HepG2 (cell line): ENCODE results near the gene GAPDH. TPM values are rescaled to one million over a fixed set of nuclear protein-coding genes. Genes with fewer than 3 reads are reported as not detected.

ENCODE experiments used
- ATAC-seq: fragments of 200-7000 bp; cut with Tn5 transposase; 3 replicates; pipeline ENCODE4 v1.9.1; 2020; ENCODE audit warnings: mild to moderate bottlenecking, moderate library complexity
- BruUV-seq: library from RNA; stranded (reverse); fragments of 400-500 nt; replicated peaks from 2 replicates; lab custom pipeline; 2021; lab: Mats Ljungman, UMichigan
- CTCF ChIA-PET: fragments of 300-600 bp; formaldehyde crosslinking; extraction: SDS; loops from one replicate; lab custom pipeline; 2021; ENCODE audit warnings: low total read pairs, inconsistent platforms, low intra/inter-chr PET ratio; lab: Yijun Ruan, JAX
- POLR2A ChIA-PET: fragments of 350-600 bp; sonication (Branson Sonifier 250); formaldehyde crosslinking; loops from one replicate; lab custom pipeline; 2020; ENCODE audit warnings: antibody characterized with exemption, inconsistent platforms; lab: Yijun Ruan, JAX
- DNase-seq: peaks from one replicate; pipeline ENCODE4 v3.0.0-alpha.2; 2015; ENCODE audit warnings: low spot score
- FAIRE-seq: peaks from 3 replicates; lab custom pipeline; 2011; peaks lifted over from hg19 to GRCh38; lab: Jason Lieb, UNC
- H2AFZ ChIP-seq: one replicate; pipeline ENCODE4 v1.6.1; 2011; ENCODE audit warnings: low read length, inconsistent platforms
- H3K27ac ChIP-seq: fragments of 300-600 bp; 3 replicates; pipeline ENCODE4 v1.8.0; 2011; ENCODE audit warnings: mixed run types, mild to moderate bottlenecking, mixed read lengths, low read length, inconsistent platforms; ENCODE audit not compliant: insufficient read depth; ENCODE audit errors: extremely low read length
- H3K27me3 ChIP-seq, 2 experiments: fragments of 200-600 bp in 1 of 2; 2 replicates in 1 of 2; 3 replicates in 1 of 2; pipeline versions ENCODE4 v1.6.0 to v1.8.0; 2011; ENCODE audit warnings: low read length in 2 of 2, mild to moderate bottlenecking in 2 of 2, moderate library complexity in 2 of 2, inconsistent platforms in 1 of 2; ENCODE audit not compliant: insufficient read depth in 2 of 2, control insufficient read depth in 1 of 2
- H3K36me3 ChIP-seq, 2 experiments: fragments of 200-600 bp in 1 of 2; replicated peaks in 1 of 2; 2 replicates in 1 of 2; 3 replicates in 1 of 2; pipeline versions ENCODE4 v1.5.1 to v1.8.0; 2011; ENCODE audit warnings: low read length in 2 of 2, inconsistent platforms in 1 of 2; ENCODE audit not compliant: insufficient read depth in 2 of 2, control insufficient read depth in 1 of 2
- H3K4me1 ChIP-seq: 2 replicates; pipeline ENCODE4 v1.5.1; 2012; ENCODE audit warnings: low read length, inconsistent platforms; ENCODE audit not compliant: insufficient read depth
- H3K4me2 ChIP-seq: 2 replicates; pipeline ENCODE4 v1.6.0; 2011; ENCODE audit warnings: low read depth, low read length, inconsistent platforms
- H3K4me3 ChIP-seq, 3 experiments: fragments of 200-600 bp in 1 of 3; sonication (generic), shearing (Covaris generic) in 1 of 3; replicated peaks in 1 of 3; 2 replicates each; pipeline ENCODE4 v1.5.1; 2011 to 2016; ENCODE audit warnings: low read length in 3 of 3, inconsistent platforms in 2 of 3, low read depth in 2 of 3, mild to moderate bottlenecking in 2 of 3, control low read depth in 1 of 3, mixed read lengths in 1 of 3; ENCODE audit not compliant: insufficient read depth in 1 of 3
- H3K79me2 ChIP-seq: one replicate; pipeline ENCODE4 v1.6.1; 2011; ENCODE audit warnings: low read length, inconsistent platforms; ENCODE audit not compliant: insufficient read depth
- H3K9ac ChIP-seq: 2 replicates; pipeline ENCODE4 v1.6.0; 2011; ENCODE audit warnings: mild to moderate bottlenecking, low read depth, low read length, inconsistent platforms; ENCODE audit not compliant: insufficient read depth
- H3K9me3 ChIP-seq: 2 replicates; pipeline ENCODE4 v1.5.1; 2012; ENCODE audit warnings: mild to moderate bottlenecking, low read length
- H4K20me1 ChIP-seq: 2 replicates; pipeline ENCODE4 v1.6.0; 2011; ENCODE audit warnings: inconsistent platforms, mild to moderate bottlenecking, low read length, moderate library complexity; ENCODE audit not compliant: insufficient read depth
- EP300 ChIP-seq, 3 experiments: sonication (generic) in 1 of 3; formaldehyde crosslinking in 1 of 3; IDR thresholded peaks; 2 replicates each; pipeline versions ENCODE4 v1.5.1 to v1.6.1; 2011 to 2020; ENCODE audit warnings: low read depth in 2 of 3, low read length in 2 of 3, borderline replicate concordance in 1 of 3, improper control_type of control experiment in 1 of 3, mild to moderate bottlenecking in 1 of 3, missing genetic modification reagents in 1 of 3, moderate library complexity in 1 of 3
- HOMEZ ChIP-seq: IDR thresholded peaks from 2 replicates; pipeline ENCODE4 v1.6.1; 2016; ENCODE audit warnings: low read depth
- MAFG ChIP-seq: sonication (generic); formaldehyde crosslinking; IDR thresholded peaks from 2 replicates; pipeline ENCODE4 v1.5.1; 2020; ENCODE audit warnings: mild to moderate bottlenecking, missing genetic modification reagents
- NFE2 ChIP-seq: sonication (generic); formaldehyde crosslinking; IDR thresholded peaks from 2 replicates; pipeline ENCODE4 v1.4.0; 2020; ENCODE audit warnings: missing genetic modification reagents
- NFE2L2 ChIP-seq: fragments of 150-350 bp; IDR thresholded peaks from 2 replicates; pipeline ENCODE4 v1.6.1; 2014; ENCODE audit warnings: low read length
- RCOR2 ChIP-seq: IDR thresholded peaks from 2 replicates; pipeline ENCODE4 v1.6.1; 2016; ENCODE audit warnings: missing biosample characterization, missing genetic modification reagents
- REPIN1 ChIP-seq: sonication (generic); formaldehyde crosslinking; IDR thresholded peaks from 2 replicates; pipeline ENCODE4 v1.8.0; 2022; ENCODE audit warnings: missing genetic modification reagents, low read depth, mild to moderate bottlenecking, borderline replicate concordance
- WIZ ChIP-seq: sonication (generic); formaldehyde crosslinking; IDR thresholded peaks from 2 replicates; pipeline ENCODE4 v1.5.1; 2020; ENCODE audit warnings: mild to moderate bottlenecking, missing genetic modification reagents
- ZBTB39 ChIP-seq: sonication (generic); formaldehyde crosslinking; IDR thresholded peaks from 2 replicates; pipeline ENCODE4 v1.5.0; 2020; ENCODE audit warnings: missing genetic modification reagents
- ZC3H13 ChIP-seq: sonication (generic); formaldehyde crosslinking; IDR thresholded peaks from 2 replicates; pipeline ENCODE4 v1.8.1; 2023; ENCODE audit warnings: mild to moderate bottlenecking, missing genetic modification reagents, moderate library complexity
- ZNF17 ChIP-seq: sonication (generic); formaldehyde crosslinking; IDR thresholded peaks from 2 replicates; pipeline ENCODE4 v1.5.0; 2020; ENCODE audit warnings: mild to moderate bottlenecking, missing genetic modification reagents
- ZNF333 ChIP-seq: sonication (generic); formaldehyde crosslinking; IDR thresholded peaks from 2 replicates; pipeline ENCODE4 v1.4.0; 2020; ENCODE audit warnings: mild to moderate bottlenecking, missing genetic modification reagents, borderline replicate concordance
- ZNF383 ChIP-seq: sonication (generic); formaldehyde crosslinking; IDR thresholded peaks from 2 replicates; pipeline ENCODE4 v1.4.0; 2020; ENCODE audit warnings: missing genetic modification reagents, mild to moderate bottlenecking, borderline replicate concordance
- ZNF850 ChIP-seq: sonication (generic); formaldehyde crosslinking; conservative IDR thresholded peaks from 2 replicates; pipeline ENCODE4 v1.9.0; 2021; ENCODE audit warnings: mild to moderate bottlenecking, missing genetic modification reagents
- WGBS: methylation state at CpG from one replicate; pipeline ENCODE4 v1.1.6; 2017; ENCODE audit warnings: low lambda C conversion rate; 5-methylcytosine and 5-hydroxymethylcytosine counted together
- in situ Hi-C: cut with HindIII; loops from 2 replicates; pipeline ENCODE4 v1.10.0; 2017; ENCODE audit warnings: low pct_unique_long_range_greater_than_20kb; ENCODE audit not compliant: extremely low pct_ligation_motif_present
- intact Hi-C: fragments of 100-400 bp; cut with micrococcal nuclease; formaldehyde crosslinking; loops from one replicate; pipeline ENCODE4 v1.10.0; 2022; ENCODE audit not compliant: unreplicated experiment
- polyA plus RNA-seq, 8 experiments: library from polyadenylated mRNA; depleted of rRNA in 3 of 8; stranded (reverse) in 7 of 8; unstranded in 1 of 8; fragments of >200 nt; fragmentation: Illumina TruSeq in 4 of 8; extraction: Trizol in 4 of 8; gene quantifications; 2 replicates each; pipeline versions ENCODE4 v1.2.1 to v1.2.3, GENCODE V29; 2011 to 2016; ENCODE audit warnings: low read depth in 4 of 8, missing spikeins in 1 of 8, mixed read lengths in 1 of 8; ENCODE audit not compliant: insufficient read depth in 1 of 8
- total RNA-seq, 5 experiments: library from RNA; depleted of rRNA; stranded (reverse); fragments of >200 nt; fragmentation: Illumina TruSeq; extraction: Trizol; gene quantifications; 2 replicates each; pipeline ENCODE4 v1.2.3, GENCODE V29; 2016; ENCODE audit warnings: low read depth in 1 of 5
- TF ChIP-seq, protein P1 (sequence below): sonication (generic); formaldehyde crosslinking; IDR thresholded peaks from 2 replicates; pipeline ENCODE4 v1.5.0; 2020; ENCODE audit warnings: missing genetic modification reagents
- TF ChIP-seq, protein P2 (sequence below): sonication (generic); formaldehyde crosslinking; IDR thresholded peaks from 2 replicates; pipeline ENCODE4 v1.8.1; 2023; ENCODE audit warnings: mild to moderate bottlenecking, moderate library complexity, missing genetic modification reagents

The GAPDH gene
- total and polyA plus RNA-seq, 2 of the 13 experiments (the other 11 are each of a cell fraction or from before 2014, with no cell fraction given), result 3,038 to 12,722 TPM

- H2AFZ ChIP-seq, result no peak overlapping the region
- no peaks in the 10 kb centered on the region for H3K9me3 ChIP-seq
- in situ Hi-C loops (no loop called here), intact Hi-C loops (loop anchor here (5.0 kb wide), 1 partner anchor 144 kb away; no protein-coding TSS in a partner anchor)
- peaks cover 19 to 52% of the 10 kb centered on the region in 2 experiments for H3K36me3 ChIP-seq
- peaks cover 43% of the 10 kb centered on the region for H3K4me1 ChIP-seq
- peaks cover 7% of the 10 kb centered on the region; the same call in 1 of the 2 replicates for H4K20me1 ChIP-seq
- no peak overlapping the region for H3K9ac ChIP-seq
- TF ChIP-seq NFE2L2 (no peak), ZNF383 (CRISPR knock-in tag) (no peak), ZNF333 (CRISPR knock-in tag) (no peak), REPIN1 (no peak), ZBTB39 (CRISPR knock-in tag) (no peak), ZNF850 (CRISPR knock-in tag) (no peak), EP300 (IDR thresholded peaks at IDR 0.05; ENCODE audit: low read depth in 2 of 2, low read length in 2 of 2) (no peak), EP300 (CRISPR knock-in tag; IDR thresholded peaks at IDR 0.05; ENCODE audit: borderline replicate concordance) (no peak), ZC3H13 (CRISPR knock-in tag) (no peak), HOMEZ (no peak), ZNF17 (CRISPR knock-in tag) (no peak), WIZ (CRISPR knock-in tag) (no peak), NFE2 (CRISPR knock-in tag) (no peak), RCOR2 (CRISPR knock-in tag) (no peak), MAFG (no peak)
- TF ChIP-seq, protein P1, sequence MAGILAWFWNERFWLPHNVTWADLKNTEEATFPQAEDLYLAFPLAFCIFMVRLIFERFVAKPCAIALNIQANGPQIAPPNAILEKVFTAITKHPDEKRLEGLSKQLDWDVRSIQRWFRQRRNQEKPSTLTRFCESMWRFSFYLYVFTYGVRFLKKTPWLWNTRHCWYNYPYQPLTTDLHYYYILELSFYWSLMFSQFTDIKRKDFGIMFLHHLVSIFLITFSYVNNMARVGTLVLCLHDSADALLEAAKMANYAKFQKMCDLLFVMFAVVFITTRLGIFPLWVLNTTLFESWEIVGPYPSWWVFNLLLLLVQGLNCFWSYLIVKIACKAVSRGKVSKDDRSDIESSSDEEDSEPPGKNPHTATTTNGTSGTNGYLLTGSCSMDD (CRISPR knock-in tag), result no peak
- TF ChIP-seq, protein P2, sequence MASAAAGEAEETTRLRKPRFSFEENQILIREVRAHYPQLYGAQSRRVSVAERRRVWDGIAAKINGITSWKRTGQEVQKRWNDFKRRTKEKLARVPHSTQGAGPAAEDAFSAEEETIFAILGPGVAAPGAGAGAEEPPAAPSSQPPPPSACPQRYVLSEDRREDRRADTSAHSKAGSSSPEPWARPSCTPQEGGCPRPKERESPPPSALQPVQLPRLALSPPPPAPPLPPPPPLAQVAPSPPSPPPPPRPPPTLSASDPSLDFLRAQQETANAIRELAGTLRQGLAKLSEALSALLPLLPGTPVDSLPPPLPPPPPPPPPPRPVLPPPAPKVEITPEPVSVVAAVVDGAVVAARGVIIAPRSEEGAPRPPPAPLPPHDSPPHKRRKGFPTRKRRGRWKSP (CRISPR knock-in tag), result no peak
- 97% methylated on average over 14 of the region's 15 CpGs for WGBS
- DNase-seq (no peak), FAIRE-seq (no peak), ATAC-seq (no peak)
- POLR2A ChIA-PET, result interaction anchor here (1.2 to 9.6 kb wide), 8 partner anchors 7 to 199 kb away, joined by 3 to 108 read pairs (median 6); partner anchors contain the start of genes GAPDH, MLF2 and NOP2
- no TSS peak for BruUV-seq
- CTCF ChIA-PET, result interaction anchor here (0.9 kb wide), 1 partner anchor 144 kb away, joined by 4 read pairs; no protein-coding TSS in a partner anchor
- H3K27me3 ChIP-seq, result no peaks in the 10 kb centered on the region; a peak in 1 of 5 replicates
- peak overlapping the region; percentile 95 for H3K4me2 ChIP-seq
- H3K79me2 ChIP-seq, result peaks cover 47% of the 10 kb centered on the region
- peak overlapping the region; percentile 11 for H3K27ac ChIP-seq
- peak overlapping the region in 1 of 3 experiments; percentile 29; a peak in 2 of 6 replicates for H3K4me3 ChIP-seq
These were observed 18.9 kb downstream of the GAPDH start for GRCh38 chr12:6553051-6553868.
